Measurements from ENCODE around the gene SRP9. TPM values are rescaled to one million over a fixed set of nuclear protein-coding genes. Genes with fewer than 3 reads are reported as not detected.
"Not testable (repeated sequence)": the region's sequence is repeated elsewhere in the genome, so short reads cannot be mapped to it uniquely, and the experiment has no call there.

Gene SRP9
- polyA plus RNA-seq, 10 donors = 180 to 250 (median 213) TPM

DNA sequence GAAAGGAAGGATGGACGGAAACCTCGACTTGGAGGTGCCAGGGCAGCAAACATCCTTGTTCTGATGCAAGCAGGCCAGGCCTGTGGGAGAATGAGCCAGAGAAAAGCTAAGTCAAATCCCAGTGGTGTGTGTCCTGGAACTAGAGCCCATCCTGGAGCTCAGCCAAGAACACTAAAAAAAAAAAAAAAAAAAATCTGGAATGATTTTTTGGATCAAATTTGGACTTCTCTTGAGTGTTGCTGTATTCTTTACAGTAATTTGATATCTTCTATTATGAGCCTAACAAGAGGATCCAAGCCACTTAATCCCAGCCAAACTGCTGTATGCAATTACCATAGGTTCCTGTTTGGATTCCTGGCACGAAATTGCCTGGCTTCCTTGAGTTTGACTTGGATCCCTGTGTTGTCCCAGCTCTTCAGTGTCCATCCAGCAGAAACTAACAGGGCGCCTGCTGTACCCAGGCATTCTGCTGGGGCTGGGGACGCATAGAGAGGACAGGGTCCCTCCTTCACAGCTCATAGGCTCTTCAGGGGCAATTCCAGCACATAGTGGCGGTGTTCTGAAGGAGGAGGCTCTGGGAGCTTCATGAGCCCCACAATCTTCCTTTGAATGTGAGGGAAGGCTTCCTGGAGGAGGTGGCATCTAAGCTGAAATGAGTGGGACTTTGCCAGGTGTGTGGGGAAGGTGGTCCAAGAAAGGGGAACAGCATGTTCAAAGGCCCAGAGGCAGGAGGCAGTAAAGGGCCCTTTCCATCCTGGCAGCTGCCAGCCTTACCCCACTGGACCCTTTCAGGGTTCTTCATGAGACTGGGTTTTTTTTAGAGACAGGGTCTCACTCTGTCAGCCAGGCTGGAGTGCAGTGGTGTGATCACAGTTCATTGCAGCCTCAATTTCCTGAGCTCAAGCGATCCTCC lies 57.0 kb downstream of the SRP9 start:
- DNase-seq = peak; percentile 88 to 97 (median 93)

DNA sequence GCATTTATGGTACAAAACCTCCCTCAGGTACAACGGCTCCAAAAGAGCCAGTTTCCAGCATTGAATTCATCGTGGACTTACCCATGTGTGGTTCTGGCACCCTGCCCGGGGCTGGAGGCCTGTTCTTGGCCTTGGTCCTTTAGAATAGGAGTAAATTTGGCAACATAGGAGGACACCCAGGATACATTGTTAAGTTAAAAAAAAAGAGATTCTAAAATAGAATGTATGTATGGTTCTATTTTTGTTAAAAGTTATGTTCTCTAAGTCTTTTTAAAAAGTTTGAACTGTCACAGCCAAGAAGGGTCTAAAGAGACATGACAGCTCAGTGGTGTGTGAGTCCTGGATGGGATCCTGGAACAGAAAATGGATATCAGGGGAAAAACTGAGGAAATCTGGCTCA lies 58.2 kb downstream of the SRP9 start:
- peak in 2 of 3 donors; percentile 56 to 81 for DNase-seq

DNA sequence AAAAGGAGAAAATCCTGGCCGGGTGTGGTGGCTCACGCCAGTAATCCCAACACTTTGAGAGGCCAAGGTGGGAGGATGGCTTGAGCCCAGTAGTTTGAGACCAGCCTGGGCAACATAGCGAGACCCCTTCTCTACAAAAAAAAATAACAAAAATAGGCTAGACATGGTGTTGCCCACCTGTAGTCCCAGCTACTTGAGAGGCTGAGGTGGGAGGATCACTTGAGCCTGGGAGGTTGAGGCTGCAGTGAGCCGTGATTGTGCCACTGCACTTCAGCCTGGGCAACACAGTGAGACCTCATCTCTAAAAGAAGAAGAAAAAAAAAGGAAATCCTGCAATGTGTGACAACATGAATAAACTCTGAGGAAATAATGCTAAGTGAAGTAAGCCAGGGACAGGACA lies 58.7 kb downstream of the SRP9 start:
- DNase-seq = not testable (repeated sequence)

DNA sequence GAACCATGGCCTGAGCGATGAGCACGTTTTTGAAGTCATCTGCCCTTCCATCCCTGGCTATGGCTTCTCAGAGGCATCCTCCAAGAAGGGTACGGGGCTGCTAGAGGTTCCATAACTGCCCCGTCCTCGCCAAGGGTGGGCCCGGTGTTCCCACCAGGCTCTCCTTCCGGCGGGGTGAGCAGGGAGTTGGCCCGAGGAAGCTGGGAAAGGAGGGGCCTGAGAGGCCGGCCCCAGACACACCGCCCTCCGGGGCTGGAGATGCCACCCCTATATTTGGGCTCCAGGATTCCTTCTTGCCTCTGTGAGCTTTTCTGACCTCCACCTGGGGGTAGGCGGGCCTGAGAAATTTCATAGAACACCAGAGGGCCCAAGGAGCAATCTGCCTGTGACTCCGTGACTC lies 61.2 kb downstream of the SRP9 start:
- DNase-seq = no peak

Other genes starting within 250 kb of the SRP9 start
- 100 to 1,000 TPM; 115 to 167 (median 133) TPM for gene ENAH, start 124.7 kb upstream of the SRP9 start, polyA plus RNA-seq (ENCODE audit: insufficient read length in 10 of 10)
- 10 to 100 TPM; 27.8 to 43.3 (median 32.3) TPM for gene EPHX1, start 32.3 kb downstream of the SRP9 start, polyA plus RNA-seq (ENCODE audit: insufficient read length in 10 of 10)
- 10 to 100 TPM; 15.6 to 41.8 (median 22.4) TPM for gene TMEM63A, start 104.6 kb downstream of the SRP9 start, polyA plus RNA-seq (ENCODE audit: insufficient read length in 10 of 10)
- under 1 TPM in 8 of 10 donors, not detected in 2; 0.18 to 0.48 (median 0.31) TPM for gene LEFTY1, start 111.3 kb downstream of the SRP9 start, polyA plus RNA-seq (ENCODE audit: insufficient read length in 10 of 10)
- 10 to 100 TPM; 26.9 to 37.7 (median 32.3) TPM for gene PYCR2, start 146.4 kb downstream of the SRP9 start, polyA plus RNA-seq (ENCODE audit: insufficient read length in 10 of 10)
- gene LEFTY2, start 163.4 kb downstream of the SRP9 start, polyA plus RNA-seq (ENCODE audit: insufficient read length in 10 of 10) = 1 to 10 TPM; 2.1 to 6.7 (median 3.6) TPM
- 10 to 100 TPM; 11.7 to 17.4 (median 14.8) TPM for gene SDE2, start 221.5 kb downstream of the SRP9 start, polyA plus RNA-seq (ENCODE audit: insufficient read length in 10 of 10)